IPS-18a (cell line): ENCODE results near the gene DOK7.

Experiments
- H3K27ac ChIP-seq: one replicate; pipeline ENCODE4 v1.5.1; 2013; ENCODE audit warnings: low read length
- H3K27me3 ChIP-seq: one replicate; pipeline ENCODE4 v1.6.1; 2013; ENCODE audit warnings: mild to moderate bottlenecking, low read length; ENCODE audit not compliant: control insufficient read depth, insufficient read depth
- H3K36me3 ChIP-seq: one replicate; pipeline ENCODE4 v1.6.1; 2013; ENCODE audit warnings: low read depth, low read length; ENCODE audit not compliant: control insufficient read depth
- H3K4me1 ChIP-seq: one replicate; pipeline ENCODE4 v1.6.1; 2013; ENCODE audit warnings: low read depth, low read length; ENCODE audit not compliant: control insufficient read depth
- H3K4me3 ChIP-seq: one replicate; pipeline ENCODE4 v1.5.1; 2013; ENCODE audit warnings: low read length
- H3K9ac ChIP-seq: one replicate; pipeline ENCODE4 v1.6.1; 2013; ENCODE audit warnings: mild to moderate bottlenecking, low read length, moderate library complexity
- H3K9me3 ChIP-seq: one replicate; pipeline ENCODE4 v1.6.1; 2013; ENCODE audit warnings: low read depth, low read length; ENCODE audit not compliant: control insufficient read depth

DOK7 gene

GRCh38 chr4:3475041-3475712 lies 12.1 kb downstream of the DOK7 start:
- H3K9me3 ChIP-seq, result no peaks in the 10 kb centered on the region
- no peak overlapping the region for H3K9ac ChIP-seq
- H3K27me3 ChIP-seq, result peaks cover 50% of the 10 kb centered on the region
- no peaks in the 10 kb centered on the region for H3K36me3 ChIP-seq
- H3K4me1 ChIP-seq, result peaks cover 5% of the 10 kb centered on the region
- H3K4me3 ChIP-seq, result no peak overlapping the region
- no peak overlapping the region for H3K27ac ChIP-seq

GRCh38 chr4:3475713-3476260 lies 12.7 kb downstream of the DOK7 start:
- Histone ChIP-seq H3K36me3 (no peaks in the 10 kb centered on the region), H3K4me3 (no peak overlapping the region), H3K27me3 (peaks cover 44% of the 10 kb centered on the region), H3K4me1 (peaks cover 7% of the 10 kb centered on the region), H3K9me3 (no peaks in the 10 kb centered on the region), H3K27ac (no peak overlapping the region), H3K9ac (no peak overlapping the region)

DNA sequence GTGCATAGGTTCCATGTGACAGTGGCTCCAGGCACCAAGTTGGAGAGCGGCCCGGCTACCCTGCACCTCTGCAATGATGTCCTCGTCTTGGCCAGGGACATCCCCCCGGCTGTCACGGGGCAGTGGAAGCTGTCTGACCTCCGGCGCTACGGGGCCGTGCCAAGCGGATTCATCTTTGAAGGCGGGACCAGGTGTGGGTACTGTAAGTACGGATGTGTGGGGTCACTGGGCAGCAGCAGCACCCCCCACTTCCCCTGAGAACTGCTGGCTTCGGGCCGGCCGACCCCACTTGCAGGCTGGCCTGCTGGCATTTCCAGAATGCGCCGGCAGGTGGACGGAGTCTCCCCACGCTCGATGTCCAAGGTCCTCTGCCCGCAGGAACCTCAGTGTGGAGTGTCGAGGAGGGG lies 13.2 kb downstream of the DOK7 start:
- no peaks in the 10 kb centered on the region for H3K36me3 ChIP-seq
- peaks cover 39% of the 10 kb centered on the region for H3K27me3 ChIP-seq
- no peak overlapping the region for H3K4me3 ChIP-seq
- H3K27ac ChIP-seq, result no peak overlapping the region
- no peaks in the 10 kb centered on the region for H3K9me3 ChIP-seq
- peaks cover 12% of the 10 kb centered on the region for H3K4me1 ChIP-seq
- H3K9ac ChIP-seq, result no peak overlapping the region

DNA sequence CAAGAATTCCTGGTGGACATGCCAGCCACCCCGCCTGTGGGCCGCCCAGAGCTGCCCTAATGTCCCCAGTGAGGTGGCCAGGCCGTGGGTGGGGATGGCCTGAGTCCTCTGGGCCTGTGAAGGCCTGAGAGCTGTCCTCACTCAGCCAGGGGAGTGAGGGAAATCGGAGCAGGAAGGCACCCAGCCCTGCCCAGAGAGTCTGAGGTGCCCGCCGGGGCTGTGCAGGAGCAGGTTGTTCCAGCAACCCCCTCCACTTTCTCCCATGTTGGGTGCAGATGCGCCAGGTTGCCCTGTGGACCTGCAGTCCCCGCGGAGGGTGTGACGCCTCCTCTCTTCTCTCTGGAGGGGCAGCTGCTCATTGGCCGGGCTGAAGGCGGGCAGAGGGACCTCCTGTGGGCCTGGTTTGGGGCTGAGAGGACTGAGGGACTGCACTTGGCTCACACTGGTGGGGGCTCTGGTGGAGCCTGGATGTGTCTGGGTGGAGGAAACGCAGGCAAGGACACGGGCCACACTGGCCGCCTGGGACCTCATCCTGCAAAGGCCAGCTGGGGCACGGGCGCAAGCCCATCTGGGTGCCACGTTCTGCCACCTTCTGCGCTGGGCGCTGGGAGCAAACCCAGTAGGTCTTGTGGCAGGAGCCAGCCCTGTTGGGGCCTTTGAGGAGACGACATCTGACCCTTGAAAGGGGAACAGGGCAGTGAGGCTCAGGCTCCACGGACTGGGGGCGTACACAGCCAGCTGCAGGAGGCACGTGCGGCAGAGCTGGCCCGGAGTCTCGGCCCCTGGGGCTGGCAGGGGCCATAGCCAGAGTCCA lies 14.0 kb downstream of the DOK7 start:
- Histone ChIP-seq H3K9me3 (no peaks in the 10 kb centered on the region), H3K27ac (no peak overlapping the region), H3K4me3 (no peak overlapping the region), H3K9ac (no peak overlapping the region), H3K36me3 (no peaks in the 10 kb centered on the region), H3K27me3 (peaks cover 44% of the 10 kb centered on the region), H3K4me1 (peaks cover 19% of the 10 kb centered on the region)

DNA sequence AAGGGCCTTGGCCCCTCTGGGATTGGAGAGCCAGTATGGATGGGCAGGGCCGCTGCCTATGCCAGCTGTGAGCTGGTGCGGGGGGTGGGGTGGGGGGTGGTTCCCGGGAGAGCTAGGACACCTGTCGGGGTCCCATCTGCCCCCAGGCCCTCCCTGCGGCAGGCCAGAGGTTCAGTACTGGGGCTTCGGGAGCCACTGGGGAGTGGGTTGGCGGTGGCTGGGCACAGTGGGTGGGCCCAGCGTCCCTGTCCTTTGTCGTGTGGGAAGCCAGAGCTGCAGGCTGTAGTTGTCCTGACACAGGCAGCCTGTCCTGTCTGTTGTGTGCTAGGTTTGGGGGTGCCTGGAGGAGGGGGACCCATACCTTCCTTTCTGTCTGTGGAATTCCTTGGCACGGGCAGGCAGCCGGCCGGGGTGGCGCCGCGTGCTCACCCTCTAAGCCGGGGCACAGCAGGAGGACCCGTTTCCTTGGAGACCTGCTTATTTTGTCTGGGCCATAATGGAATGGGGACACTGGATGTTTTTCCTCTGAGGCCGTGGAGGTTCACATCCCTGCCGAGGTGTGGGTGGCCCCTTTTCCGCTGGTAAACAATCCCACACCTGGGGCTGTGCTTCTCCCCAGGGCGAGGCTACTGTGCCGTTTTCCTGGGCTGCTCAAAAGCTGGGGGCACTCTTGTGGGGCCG lies 14.8 kb downstream of the DOK7 start:
- Histone ChIP-seq H3K9me3 (no peaks in the 10 kb centered on the region), H3K27me3 (peaks cover 51% of the 10 kb centered on the region), H3K36me3 (no peaks in the 10 kb centered on the region), H3K4me1 (peaks cover 19% of the 10 kb centered on the region), H3K9ac (no peak overlapping the region), H3K4me3 (no peak overlapping the region), H3K27ac (no peak overlapping the region)

DNA sequence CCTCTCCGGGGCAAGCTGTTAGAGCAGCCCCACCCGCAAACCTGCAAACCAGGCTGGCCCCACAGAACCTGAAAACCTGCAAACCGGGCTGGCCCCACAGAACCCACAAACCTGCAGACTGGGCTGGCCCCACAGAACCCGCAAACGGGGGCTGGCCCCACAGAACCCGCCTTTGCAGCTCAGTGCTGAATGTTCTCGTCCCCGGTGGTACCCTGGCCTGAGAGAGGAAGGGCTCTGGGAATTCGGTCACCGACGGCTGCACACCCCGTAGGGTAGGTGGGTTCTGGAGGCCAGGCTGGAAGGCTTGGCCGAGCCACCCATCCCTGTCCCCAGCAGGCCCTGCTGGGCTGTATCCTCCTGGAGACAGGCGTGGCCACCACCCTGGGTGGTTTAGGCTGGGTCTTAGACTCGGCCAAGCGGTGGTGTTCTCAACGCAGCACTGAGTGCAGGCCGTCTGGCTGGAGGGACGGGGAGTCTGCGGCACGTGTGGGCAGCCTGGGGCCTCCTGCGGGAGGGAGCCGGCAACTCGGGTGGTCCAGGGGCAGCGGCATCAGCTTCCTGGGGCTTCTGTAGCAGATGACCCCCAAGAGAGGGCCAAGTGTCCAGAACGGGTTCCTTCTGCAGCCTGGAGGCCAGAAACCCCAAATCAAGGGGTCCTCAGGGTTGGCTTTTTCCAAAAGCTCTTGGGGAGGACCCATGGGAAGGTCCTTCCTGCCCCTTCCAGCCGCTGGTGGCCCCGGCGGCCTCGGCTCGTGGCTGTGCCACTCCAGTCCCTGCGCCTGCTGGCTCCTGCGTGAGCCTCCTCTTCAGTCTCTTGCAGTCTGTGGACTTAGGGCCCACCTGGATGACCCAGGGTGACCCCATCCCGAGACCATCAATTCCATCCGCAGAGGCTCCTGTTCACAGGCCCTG lies 15.6 kb downstream of the DOK7 start:
- no peak overlapping the region for H3K27ac ChIP-seq
- H3K27me3 ChIP-seq, result peaks cover 59% of the 10 kb centered on the region
- H3K9me3 ChIP-seq, result no peaks in the 10 kb centered on the region
- H3K9ac ChIP-seq, result no peak overlapping the region
- H3K4me1 ChIP-seq, result peaks cover 19% of the 10 kb centered on the region
- H3K36me3 ChIP-seq, result no peaks in the 10 kb centered on the region
- H3K4me3 ChIP-seq, result no peak overlapping the region

- Histone ChIP-seq H3K27ac (no peak overlapping the region), H3K4me3 (no peak overlapping the region), H3K36me3 (no peaks in the 10 kb centered on the region), H3K9ac (no peak overlapping the region), H3K4me1 (peaks cover 19% of the 10 kb centered on the region), H3K27me3 (peaks cover 62% of the 10 kb centered on the region), H3K9me3 (no peaks in the 10 kb centered on the region)
Measured at GRCh38 chr4:3479358-3480101, 16.4 kb downstream of the DOK7 start.

DNA sequence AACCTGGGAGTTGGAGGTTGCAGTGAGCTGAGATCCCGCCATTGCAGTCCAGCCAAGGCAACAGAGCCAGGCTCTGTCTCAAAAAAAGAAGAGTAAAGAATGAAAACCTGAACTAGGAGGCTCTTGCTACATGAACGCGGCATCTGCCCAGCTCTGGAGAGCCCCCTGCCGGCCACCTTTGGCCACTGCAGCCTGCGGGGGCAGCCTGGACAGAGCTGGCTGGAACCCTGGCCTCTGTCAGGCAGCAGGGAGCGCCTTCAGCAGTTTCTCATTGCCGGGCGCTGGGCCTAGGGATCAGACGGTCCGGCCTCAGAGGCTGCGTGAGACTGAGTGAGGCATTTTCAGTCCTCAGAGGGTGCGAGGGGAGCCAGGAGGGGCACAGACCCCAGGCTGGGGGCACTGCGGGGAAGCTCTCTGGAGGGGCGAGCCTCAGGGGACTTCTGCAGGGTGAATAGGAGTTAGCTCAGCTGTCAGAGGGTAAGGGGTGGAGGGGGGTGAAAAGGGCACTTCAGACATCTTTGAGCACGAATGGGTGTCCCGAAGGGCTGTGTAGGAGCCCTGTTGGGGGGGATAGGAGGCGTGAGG lies 17.5 kb downstream of the DOK7 start:
- Histone ChIP-seq H3K27me3 (peaks cover 60% of the 10 kb centered on the region), H3K4me1 (peaks cover 22% of the 10 kb centered on the region), H3K9ac (no peak overlapping the region), H3K27ac (no peak overlapping the region), H3K36me3 (no peaks in the 10 kb centered on the region), H3K4me3 (peak overlapping the region; percentile 4), H3K9me3 (no peaks in the 10 kb centered on the region)

DNA sequence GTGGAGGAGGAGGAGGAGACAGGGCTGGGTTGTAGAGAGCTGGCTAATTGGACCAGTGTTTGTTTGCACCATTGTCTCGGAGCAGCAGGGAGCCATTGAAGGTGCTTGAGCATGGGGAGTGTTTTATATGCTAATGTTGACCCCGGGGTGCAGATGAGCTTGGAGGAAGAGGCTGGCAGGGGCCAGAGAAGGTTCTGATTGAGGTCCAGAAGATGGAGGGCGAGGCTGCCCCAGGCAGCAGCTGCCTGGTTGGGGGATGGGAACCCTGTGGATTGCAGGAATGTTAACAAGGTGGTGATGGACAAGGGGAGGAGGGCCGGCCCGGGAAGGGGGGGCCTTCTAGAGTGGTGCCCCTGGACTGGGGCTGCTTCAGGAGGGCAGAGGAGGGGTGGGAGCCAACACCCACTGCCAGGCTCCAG lies 18.0 kb downstream of the DOK7 start:
- Histone ChIP-seq H3K27ac (no peak overlapping the region), H3K9ac (no peak overlapping the region), H3K9me3 (no peaks in the 10 kb centered on the region), H3K4me3 (peak overlapping the region; percentile 4), H3K36me3 (no peaks in the 10 kb centered on the region), H3K4me1 (peaks cover 25% of the 10 kb centered on the region), H3K27me3 (peaks cover 63% of the 10 kb centered on the region)

DNA sequence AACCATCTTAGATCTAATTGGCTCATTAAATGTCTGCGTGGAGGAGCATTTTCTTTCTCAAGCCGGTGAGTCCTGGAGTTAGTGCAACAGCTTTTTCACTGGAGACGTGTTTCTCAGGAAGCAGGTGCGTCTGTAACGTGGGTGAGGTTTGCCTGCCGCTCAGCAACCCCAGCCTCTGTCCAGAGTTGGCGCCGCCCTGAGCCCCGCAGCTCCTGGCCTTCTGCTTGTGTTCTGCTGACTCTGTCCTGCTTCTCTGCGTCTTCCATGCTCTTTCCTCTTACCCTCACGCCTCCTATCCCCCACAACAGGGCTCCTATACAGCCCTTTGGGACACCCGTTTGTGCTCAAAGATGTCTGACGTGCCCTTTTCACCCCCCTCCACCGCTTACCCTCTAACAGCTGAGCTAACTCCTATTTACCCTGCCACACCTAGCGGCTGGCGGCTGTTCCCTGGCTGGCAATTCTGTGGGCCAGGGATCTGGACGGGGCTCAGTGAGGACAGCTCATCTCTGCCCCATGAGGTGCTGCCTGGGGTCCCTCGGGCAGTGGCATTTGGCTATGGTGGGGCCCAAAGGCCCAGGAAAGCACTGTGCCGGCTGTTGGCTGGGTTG lies 18.8 kb downstream of the DOK7 start:
- Histone ChIP-seq H3K4me1 (peaks cover 25% of the 10 kb centered on the region), H3K9me3 (no peaks in the 10 kb centered on the region), H3K9ac (no peak overlapping the region), H3K36me3 (no peaks in the 10 kb centered on the region), H3K27ac (no peak overlapping the region), H3K27me3 (peaks cover 71% of the 10 kb centered on the region), H3K4me3 (no peak overlapping the region)
